GM12878 (cell line): ENCODE results near the gene FAM131B. TPM values are rescaled to one million over a fixed set of nuclear protein-coding genes. Genes with fewer than 3 reads are reported as not detected.
A peak's percentile ranks its signal among the peaks of the same experiment; 100 is the strongest.

Experiments
- ATAC-seq: fragments of 200-7000 bp; cut with Tn5 transposase; 3 replicates; pipeline ENCODE4 v1.9.1; 2020; ENCODE audit warnings: mild to moderate bottlenecking, moderate library complexity
- BruUV-seq: library from RNA; stranded (reverse); fragments of 400-500 nt; replicated peaks from 2 replicates; lab custom pipeline; 2021; lab: Mats Ljungman, UMichigan
- CTCF ChIA-PET: fragments of 300-600 bp; sonication (Branson Sonifier 250); formaldehyde crosslinking; extraction: SDS; loops from one replicate; lab custom pipeline; 2021; ENCODE audit warnings: inconsistent platforms; lab: Yijun Ruan, JAX
- POLR2A ChIA-PET: fragments of 350-600 bp; formaldehyde crosslinking; extraction: SDS; loops from one replicate; lab custom pipeline; 2021; ENCODE audit warnings: inconsistent platforms; lab: Charles Lee
- RAD21 ChIA-PET: fragments of 300-600 bp; sonication (Branson Sonifier 250); formaldehyde crosslinking; loops from one replicate; lab custom pipeline; 2023; ENCODE audit warnings: antibody characterized with exemption; ENCODE audit not compliant: unreplicated experiment; lab: Charles Lee
- SMC1A ChIA-PET: fragments of 300-600 bp; sonication (Branson Sonifier 250); formaldehyde crosslinking; loops from one replicate; lab custom pipeline; 2023; ENCODE audit not compliant: unreplicated experiment, uncharacterized antibody; lab: Charles Lee
- DNase-seq: peaks from one replicate; pipeline ENCODE4 v3.0.0-alpha.2; 2011; ENCODE audit warnings: low read depth, low spot score
- FAIRE-seq: peaks from 3 replicates; lab custom pipeline; 2011; peaks lifted over from hg19 to GRCh38; lab: Jason Lieb, UNC
- H2AFZ ChIP-seq: 2 replicates; pipeline ENCODE4 v1.6.0; 2011; ENCODE audit warnings: low read depth, low read length, control low read depth; ENCODE audit not compliant: control insufficient read depth
- H3K27ac ChIP-seq: 2 replicates; pipeline ENCODE4 v1.5.1; 2011; ENCODE audit warnings: control low read depth; ENCODE audit not compliant: control insufficient read depth, insufficient read depth
- H3K27me3 ChIP-seq, 2 experiments: replicated peaks in 1 of 2; 2 replicates each; pipeline versions ENCODE4 v1.6.0 to v1.6.1; 2011; ENCODE audit warnings: low read length in 1 of 2; ENCODE audit not compliant: control insufficient read depth in 2 of 2, insufficient read depth in 2 of 2
- H3K36me3 ChIP-seq, 2 experiments: 2 replicates each; pipeline ENCODE4 v1.5.1; 2011; ENCODE audit warnings: low read length in 1 of 2; ENCODE audit not compliant: control insufficient read depth in 2 of 2, insufficient read depth in 2 of 2
- H3K4me1 ChIP-seq: 2 replicates; pipeline ENCODE4 v1.6.1; 2011; ENCODE audit warnings: mild to moderate bottlenecking, low read length, moderate library complexity, mixed read lengths; ENCODE audit not compliant: control insufficient read depth, insufficient read depth
- H3K4me2 ChIP-seq: 2 replicates; pipeline ENCODE4 v1.6.0; 2011; ENCODE audit warnings: control low read depth; ENCODE audit not compliant: control insufficient read depth, insufficient read depth
- H3K4me3 ChIP-seq: fragments of 200-600 bp; sonication (generic); 2 replicates; pipeline ENCODE4 v1.5.1; 2016
- H3K79me2 ChIP-seq: 2 replicates; pipeline ENCODE4 v1.6.0; 2011; ENCODE audit warnings: low read length; ENCODE audit not compliant: control insufficient read depth, insufficient read depth
- H3K9ac ChIP-seq: 2 replicates; pipeline ENCODE4 v1.8.0; 2011; ENCODE audit warnings: low read length, control low read depth, mixed read lengths; ENCODE audit not compliant: control insufficient read depth, insufficient read depth
- H3K9me3 ChIP-seq: replicated peaks from 3 replicates; pipeline ENCODE4 v1.5.1; 2011; ENCODE audit warnings: mild to moderate bottlenecking, low read length; ENCODE audit not compliant: control insufficient read depth, insufficient read depth
- H4K20me1 ChIP-seq: 2 replicates; pipeline ENCODE4 v1.6.0; 2011; ENCODE audit not compliant: control insufficient read depth, insufficient read depth
- ATF2 ChIP-seq: IDR thresholded peaks from 2 replicates; pipeline ENCODE4 v1.6.1; 2012; ENCODE audit warnings: low read length, inconsistent platforms
- BACH1 ChIP-seq: fragments of 450-650 bp; IDR thresholded peaks from 2 replicates; pipeline ENCODE4 v1.6.1; 2017; ENCODE audit warnings: mild to moderate bottlenecking, borderline replicate concordance
- ETV6 ChIP-seq, 2 experiments: fragments of 450-650 bp in 1 of 2; IDR thresholded peaks in 1 of 2; conservative IDR thresholded peaks in 1 of 2; 2 replicates each; pipeline ENCODE4 v1.6.1; 2014; ENCODE audit warnings: antibody characterized with exemption in 1 of 2, borderline replicate concordance in 1 of 2, low read depth in 1 of 2, mild to moderate bottlenecking in 1 of 2, moderate library complexity in 1 of 2
- FOS ChIP-seq: IDR thresholded peaks from 3 replicates; pipeline ENCODE4 v1.6.1; 2011; ENCODE audit warnings: borderline replicate concordance; ENCODE audit not compliant: insufficient read length; ENCODE audit errors: extremely low read depth
- HSF1 ChIP-seq: fragments of 150-350 bp; IDR thresholded peaks from 2 replicates; pipeline ENCODE4 v1.6.1; 2014; ENCODE audit warnings: mild to moderate bottlenecking, low read depth, low read length
- JUNB ChIP-seq: IDR thresholded peaks from 2 replicates; pipeline ENCODE4 v1.6.1; 2016; ENCODE audit warnings: antibody characterized with exemption, mild to moderate bottlenecking
- NFYA ChIP-seq: IDR thresholded peaks from 2 replicates; pipeline ENCODE4 v1.6.1; 2011; ENCODE audit warnings: low read depth, mild to moderate bottlenecking, low read length, improper control_type of control experiment, borderline replicate concordance
- PML ChIP-seq: IDR thresholded peaks from 2 replicates; pipeline ENCODE4 v1.6.1; 2012; ENCODE audit warnings: low read length, inconsistent platforms
- RBBP5 ChIP-seq: fragments of 200-600 bp; sonication (generic); conservative IDR thresholded peaks from 2 replicates; pipeline ENCODE4 v1.6.1; 2016
- RFX5 ChIP-seq: IDR thresholded peaks from 2 replicates; pipeline ENCODE4 v1.6.1; 2011; ENCODE audit warnings: low read depth, low read length, improper control_type of control experiment
- SMAD1 ChIP-seq: fragments of 450-650 bp; IDR thresholded peaks from 2 replicates; pipeline ENCODE4 v1.6.1; 2018; ENCODE audit warnings: mild to moderate bottlenecking, low read depth; ENCODE audit not compliant: partially characterized antibody
- ZZZ3 ChIP-seq: IDR thresholded peaks from 2 replicates; pipeline ENCODE4 v1.6.1; 2011; ENCODE audit warnings: low read depth; ENCODE audit not compliant: control insufficient read depth, insufficient read length
- WGBS: methylation state at CpG from one replicate; pipeline ENCODE4 v1.1.6; 2016; ENCODE audit warnings: low lambda C conversion rate; ENCODE audit not compliant: insufficient replicate concordance, insufficient coverage; ENCODE audit errors: missing lambda C conversion rate; 5-methylcytosine and 5-hydroxymethylcytosine counted together
- in situ Hi-C: fragments of 300-500 bp; cut with MboI; formaldehyde crosslinking; loops from 9 replicates; pipeline ENCODE4 v1.14.3; 2018; ENCODE audit warnings: mixed read lengths
- intact Hi-C: fragments of 100-400 bp; cut with micrococcal nuclease; formaldehyde crosslinking; loops from one replicate; pipeline ENCODE4 v1.14.2; 2022; ENCODE audit not compliant: unreplicated experiment
- polyA plus RNA-seq, 11 experiments: library from polyadenylated mRNA; depleted of rRNA in 4 of 11; unstranded in 6 of 11; stranded (reverse) in 5 of 11; fragments of >200 nt; fragmentation: Nextera tagmentation in 4 of 11; fragmentation: Illumina TruSeq in 1 of 11; extraction: Ambion mirVana in 4 of 11; extraction: Trizol in 1 of 11; gene quantifications; 1 replicate in 1 of 11; 2 replicates in 10 of 11; pipeline versions ENCODE4 v1.2.1 to v1.2.3, GENCODE V29; 2011 to 2016; ENCODE audit warnings: inconsistent platforms in 2 of 11, missing spikeins in 2 of 11, low read depth in 1 of 11
- total RNA-seq, 4 experiments: library from RNA; depleted of rRNA in 3 of 4; stranded (reverse); fragments of >200 nt in 3 of 4; fragmentation: Illumina TruSeq in 1 of 4; extraction: Trizol in 1 of 4; gene quantifications; 2 replicates each; pipeline versions ENCODE4 v1.2.1 to v1.2.3, GENCODE V29; 2013 to 2021

FAM131B gene
- total and polyA plus RNA-seq, 10 of the 15 experiments (the other 5 are each of a cell fraction or from before 2014, with no cell fraction given): 0.03 to 0.05 TPM; not detected in 8

- Histone ChIP-seq H2AFZ (no peak overlapping the region), H3K27ac (no peak overlapping the region), H3K4me2 (no peak overlapping the region), H3K4me1 (peaks cover 4% of the 10 kb centered on the region), H4K20me1 (no peaks in the 10 kb centered on the region), H3K9me3 (no peaks in the 10 kb centered on the region), H3K27me3 (no peaks in the 10 kb centered on the region; a peak in 2 of 4 replicates), H3K4me3 (no peak overlapping the region), H3K36me3 (no peaks in the 10 kb centered on the region), H3K9ac (no peak overlapping the region), H3K79me2 (no peaks in the 10 kb centered on the region)
- intact Hi-C loops (no loop called here), in situ Hi-C loops (no loop called here)
- ChIA-PET SMC1A (interaction anchor here (0.6 to 2.6 kb wide), 2 partner anchors 8 to 131 kb away, joined by 3 to 7 read pairs; no protein-coding TSS in a partner anchor), RAD21 (interaction anchor here (1.1 kb wide), 1 partner anchor 35 kb away, joined by 3 read pairs; no protein-coding TSS in a partner anchor), POLR2A (no interaction called here), CTCF (interaction anchor here (1.0 to 1.5 kb wide), 3 partner anchors 12 to 131 kb away, joined by 3 to 4 read pairs (median 3); no protein-coding TSS in a partner anchor)
- peak; percentile 24; the same call in 1 of the 3 replicates for ATAC-seq
- DNase-seq: no peak
- TF ChIP-seq ZZZ3 (no peak), PML (no peak)
- WGBS: 6% methylated on average over 4 of the region's 4 CpGs
- no peak for FAIRE-seq
- BruUV-seq: no TSS peak
These were observed 9.6 kb upstream of the FAM131B start for GRCh38 chr7:143372070-143372469.

- ChIA-PET POLR2A (interaction anchor here (0.6 to 0.7 kb wide), 2 partner anchors 10 to 718 kb away, joined by 3 read pairs; no protein-coding TSS in a partner anchor), RAD21 (no interaction called here), CTCF (interaction anchor here (2.1 to 2.6 kb wide), 3 partner anchors 10 to 130 kb away, joined by 8 to 10 read pairs (median 9); no protein-coding TSS in a partner anchor), SMC1A (interaction anchor here (1.0 kb wide), 1 partner anchor 10 kb away, joined by 3 read pairs; no protein-coding TSS in a partner anchor)
- intact Hi-C loops: loop anchor here (5.0 kb wide), 1 partner anchor 43 kb away; no protein-coding TSS in a partner anchor
- H4K20me1 ChIP-seq: no peaks in the 10 kb centered on the region
- no peak overlapping the region for H2AFZ ChIP-seq
- no peaks in the 10 kb centered on the region; a peak in 2 of 4 replicates for H3K27me3 ChIP-seq
- DNase-seq (no peak), FAIRE-seq (no peak), ATAC-seq (no peak)
- no peaks in the 10 kb centered on the region for H3K9me3 ChIP-seq
- H3K9ac ChIP-seq: no peak overlapping the region
- in situ Hi-C loops: no loop called here
- no peak overlapping the region for H3K27ac ChIP-seq
- H3K4me3 ChIP-seq: no peak overlapping the region
- no peaks in the 10 kb centered on the region for H3K79me2 ChIP-seq
- no peaks in the 10 kb centered on the region for H3K36me3 ChIP-seq
- no TSS peak for BruUV-seq
- 53% methylated on average over 12 of the region's 12 CpGs for WGBS
- H3K4me1 ChIP-seq: no peaks in the 10 kb centered on the region
- H3K4me2 ChIP-seq: no peak overlapping the region
- TF ChIP-seq RFX5 (no peak), NFYA (no peak), ETV6 (conservative IDR thresholded peaks at IDR 0.05 in 1 of 2, IDR thresholded peaks at IDR 0.05 in 1 of 2; ENCODE audit: borderline replicate concordance in 1 of 2, low read depth in 1 of 2) (no peak), FOS (no peak), SMAD1 (no peak), ATF2 (no peak), RBBP5 (no peak), JUNB (no peak), HSF1 (no peak), BACH1 (no peak)
These were observed 7.5 kb upstream of the FAM131B start for GRCh38 chr7:143369678-143370651.
